Measurements from ENCODE around the gene MILR1.

GRCh38 chr17:64509179-64509578 lies 60.3 kb downstream of the MILR1 start:
- TF ChIP-seq CTCF (IDR thresholded peaks at IDR 0.05; ENCODE audit: low read depth, low read length, missing input control) (no peak), EGR1 (IDR thresholded peaks at IDR 0.05; ENCODE audit: low read depth in 2 of 2) (no peak), RXRA (IDR thresholded peaks at IDR 0.05) (no peak), TAF1 (conservative IDR thresholded peaks at IDR 0.05) (no peak), JUND (IDR thresholded peaks at IDR 0.05) (no peak), GABPA (IDR thresholded peaks at IDR 0.05 in 1 of 2, conservative IDR thresholded peaks at IDR 0.05 in 1 of 2) (no peak), RAD21 (IDR thresholded peaks at IDR 0.05) (no peak), REST (IDR thresholded peaks at IDR 0.05) (no peak)

Data from liver (tissue), 3 donors.